ENCODE results near the gene ZNF605. TPM values are rescaled to one million over a fixed set of nuclear protein-coding genes. Genes with fewer than 3 reads are reported as not detected.

ZNF605 gene
- polyA plus RNA-seq, 1 donor from 2014 or later = 22.6 TPM

GRCh38 chr12:132874175-132874574 is 81.9 kb downstream of the ZNF605 start:
- Histone ChIP-seq H3K9me2 (ENCODE audit: insufficient read depth, low read length) (no peaks in the 10 kb centered on the region), H3K9ac (ENCODE audit: low read length) (no peak overlapping the region), H3K79me2 (replicated peaks; ENCODE audit: insufficient read depth, low read length) (no peaks in the 10 kb centered on the region), H3K27me3 (ENCODE audit: insufficient read depth, low read depth, low read length) (no peaks in the 10 kb centered on the region), H3F3A (ENCODE audit: insufficient read depth, low read length, poor library complexity, severe bottlenecking) (no peaks in the 10 kb centered on the region), H3K4me2 (ENCODE audit: low read length) (no peak overlapping the region), H2AFZ (ENCODE audit: low read depth, low read length) (no peak overlapping the region), H3K4me3 (ENCODE audit: low read length) (no peak overlapping the region), H4K20me1 (ENCODE audit: insufficient read depth) (no peaks in the 10 kb centered on the region), H3K36me3 (ENCODE audit: insufficient read depth, low read length) (peaks cover 4% of the 10 kb centered on the region), H3K27ac (ENCODE audit: low read length) (no peak overlapping the region), H3K9me3 (ENCODE audit: low read length) (no peaks in the 10 kb centered on the region)
- TF ChIP-seq RAD21 (conservative IDR thresholded peaks at IDR 0.05) (no peak), REST (IDR thresholded peaks at IDR 0.05; ENCODE audit: borderline replicate concordance) (no peak), TAF1 (IDR thresholded peaks at IDR 0.05; ENCODE audit: low read depth) (no peak), EP300 (conservative IDR thresholded peaks at IDR 0.05; ENCODE audit: poor library complexity, severe bottlenecking) (no peak), SMC3 (conservative IDR thresholded peaks at IDR 0.05; ENCODE audit: poor library complexity) (no peak), CTCF (IDR thresholded peaks at IDR 0.05; ENCODE audit: poor library complexity, severe bottlenecking) (no peak), POLR2AphosphoS5 (IDR thresholded peaks at IDR 0.05) (no peak), EZH2 (IDR thresholded peaks at IDR 0.05; ENCODE audit: borderline replicate concordance, insufficient read depth, low read length, poor library complexity, severe bottlenecking) (no peak), MXI1 (conservative IDR thresholded peaks at IDR 0.05; ENCODE audit: poor library complexity, severe bottlenecking) (no peak)

GRCh38 chr12:132873724-132874123 is 82.4 kb downstream of the ZNF605 start:
- no peak overlapping the region for H3K27ac ChIP-seq (ENCODE audit: low read length)
- H2AFZ ChIP-seq (ENCODE audit: low read depth, low read length) = no peak overlapping the region
- no peak overlapping the region for H3K4me2 ChIP-seq (ENCODE audit: low read length)
- peaks cover 4% of the 10 kb centered on the region for H3K36me3 ChIP-seq (ENCODE audit: insufficient read depth, low read length)
- no peak overlapping the region for H3K9ac ChIP-seq (ENCODE audit: low read length)
- H4K20me1 ChIP-seq (ENCODE audit: insufficient read depth) = no peaks in the 10 kb centered on the region
- no peak overlapping the region for H3K4me3 ChIP-seq (ENCODE audit: low read length)
- H3K9me3 ChIP-seq (ENCODE audit: low read length) = no peaks in the 10 kb centered on the region
- H3K9me2 ChIP-seq (ENCODE audit: insufficient read depth, low read length) = no peaks in the 10 kb centered on the region
- no peaks in the 10 kb centered on the region for H3K27me3 ChIP-seq (ENCODE audit: insufficient read depth, low read depth, low read length)
- no peak for TF ChIP-seq MXI1 (conservative IDR thresholded peaks at IDR 0.05; ENCODE audit: poor library complexity, severe bottlenecking)
- TF ChIP-seq SMC3 (conservative IDR thresholded peaks at IDR 0.05; ENCODE audit: poor library complexity) = no peak
- no peak for TF ChIP-seq RAD21 (conservative IDR thresholded peaks at IDR 0.05)
- no peak for TF ChIP-seq POLR2AphosphoS5 (IDR thresholded peaks at IDR 0.05)
- no peak for TF ChIP-seq EZH2 (IDR thresholded peaks at IDR 0.05; ENCODE audit: borderline replicate concordance, insufficient read depth, low read length, poor library complexity, severe bottlenecking)
- no peak for TF ChIP-seq TAF1 (IDR thresholded peaks at IDR 0.05; ENCODE audit: low read depth)
- no peak for TF ChIP-seq CTCF (IDR thresholded peaks at IDR 0.05; ENCODE audit: poor library complexity, severe bottlenecking)
- no peak for TF ChIP-seq EP300 (conservative IDR thresholded peaks at IDR 0.05; ENCODE audit: poor library complexity, severe bottlenecking)
- no peak for TF ChIP-seq REST (IDR thresholded peaks at IDR 0.05; ENCODE audit: borderline replicate concordance)
- no peaks in the 10 kb centered on the region for H3F3A ChIP-seq (ENCODE audit: insufficient read depth, low read length, poor library complexity, severe bottlenecking)
- H3K79me2 ChIP-seq (replicated peaks; ENCODE audit: insufficient read depth, low read length) = no peaks in the 10 kb centered on the region
